Measurements from ENCODE around the gene SLC17A3. TPM values are rescaled to one million over a fixed set of nuclear protein-coding genes. Genes with fewer than 3 reads are reported as not detected.

Gene SLC17A3
- total RNA-seq, 1 donor from 2014 or later, result 0.23 TPM

- no peaks in the 10 kb centered on the region for H3K36me3 Mint-ChIP-seq (ENCODE audit: low read depth, unreplicated experiment)
- TF ChIP-seq CTCF (IDR thresholded peaks at IDR 0.05; ENCODE audit: unreplicated experiment), result no peak
- no peak for DNase-seq (ENCODE audit: low spot score)
- H3K4me1 Mint-ChIP-seq (ENCODE audit: unreplicated experiment), result peaks cover 5% of the 10 kb centered on the region
- no peak overlapping the region for H3K27ac Mint-ChIP-seq (ENCODE audit: unreplicated experiment)
- H3K27me3 Mint-ChIP-seq (ENCODE audit: unreplicated experiment), result no peaks in the 10 kb centered on the region
- no peaks in the 10 kb centered on the region for H3K9me3 Mint-ChIP-seq (ENCODE audit: unreplicated experiment)
- no peak overlapping the region for H3K4me3 Mint-ChIP-seq (ENCODE audit: unreplicated experiment)
Observed at GRCh38 chr6:25821341-25821740, 52.7 kb downstream of the SLC17A3 start.

- peaks cover 2% of the 10 kb centered on the region for H3K27me3 Mint-ChIP-seq (ENCODE audit: unreplicated experiment)
- no peak for DNase-seq (ENCODE audit: low spot score)
- H3K27ac Mint-ChIP-seq (ENCODE audit: unreplicated experiment), result no peak overlapping the region
- H3K4me3 Mint-ChIP-seq (ENCODE audit: unreplicated experiment), result no peak overlapping the region
- no peak for TF ChIP-seq CTCF (IDR thresholded peaks at IDR 0.05; ENCODE audit: unreplicated experiment)
- H3K9me3 Mint-ChIP-seq (ENCODE audit: unreplicated experiment), result no peaks in the 10 kb centered on the region
- H3K4me1 Mint-ChIP-seq (ENCODE audit: unreplicated experiment), result peaks cover 1% of the 10 kb centered on the region
- H3K36me3 Mint-ChIP-seq (ENCODE audit: low read depth, unreplicated experiment), result no peaks in the 10 kb centered on the region
Observed at GRCh38 chr6:25816252-25816651, 57.8 kb downstream of the SLC17A3 start.

GRCh38 chr6:25815194-25815593 is 58.8 kb downstream of the SLC17A3 start:
- no peak overlapping the region for H3K4me3 Mint-ChIP-seq (ENCODE audit: unreplicated experiment)
- TF ChIP-seq CTCF (IDR thresholded peaks at IDR 0.05; ENCODE audit: unreplicated experiment), result no peak
- H3K27ac Mint-ChIP-seq (ENCODE audit: unreplicated experiment), result no peak overlapping the region

GRCh38 chr6:25804804-25805203 is 69.2 kb downstream of the SLC17A3 start:
- Mint-ChIP-seq H3K9me3 (ENCODE audit: unreplicated experiment) (no peaks in the 10 kb centered on the region), H3K4me3 (ENCODE audit: unreplicated experiment) (no peak overlapping the region), H3K4me1 (ENCODE audit: unreplicated experiment) (peaks cover 4% of the 10 kb centered on the region), H3K27me3 (ENCODE audit: unreplicated experiment) (no peaks in the 10 kb centered on the region), H3K36me3 (ENCODE audit: low read depth, unreplicated experiment) (no peaks in the 10 kb centered on the region), H3K27ac (ENCODE audit: unreplicated experiment) (no peak overlapping the region)
- DNase-seq (ENCODE audit: low spot score), result no peak
- TF ChIP-seq CTCF (IDR thresholded peaks at IDR 0.05; ENCODE audit: unreplicated experiment), result no peak

More at GRCh38 chr6:25815194-25815593, 58.8 kb downstream of the SLC17A3 start:
- Mint-ChIP-seq H3K4me1 (ENCODE audit: unreplicated experiment) (no peaks in the 10 kb centered on the region), H3K36me3 (ENCODE audit: low read depth, unreplicated experiment) (no peaks in the 10 kb centered on the region), H3K9me3 (ENCODE audit: unreplicated experiment) (no peaks in the 10 kb centered on the region), H3K27me3 (ENCODE audit: unreplicated experiment) (peaks cover 2% of the 10 kb centered on the region)
- no peak for DNase-seq (ENCODE audit: low spot score)

GRCh38 chr6:25801436-25801835 is 72.6 kb downstream of the SLC17A3 start:
- Mint-ChIP-seq H3K4me3 (ENCODE audit: unreplicated experiment) (no peak overlapping the region), H3K27ac (ENCODE audit: unreplicated experiment) (no peak overlapping the region), H3K4me1 (ENCODE audit: unreplicated experiment) (peaks cover 3% of the 10 kb centered on the region), H3K36me3 (ENCODE audit: low read depth, unreplicated experiment) (no peaks in the 10 kb centered on the region), H3K27me3 (ENCODE audit: unreplicated experiment) (no peaks in the 10 kb centered on the region), H3K9me3 (ENCODE audit: unreplicated experiment) (no peaks in the 10 kb centered on the region)
- TF ChIP-seq CTCF (IDR thresholded peaks at IDR 0.05; ENCODE audit: unreplicated experiment), result no peak
- DNase-seq (ENCODE audit: low spot score), result no peak

Other genes starting within 250 kb of the SLC17A3 start
- 0.85 TPM for gene SCGN, start 222.0 kb downstream of the SLC17A3 start, total RNA-seq (ENCODE audit: unreplicated experiment)
- gene SLC17A4, start 119.5 kb downstream of the SLC17A3 start, total RNA-seq (ENCODE audit: unreplicated experiment), result not detected
- gene SLC17A1, start 42.2 kb downstream of the SLC17A3 start, total RNA-seq (ENCODE audit: unreplicated experiment), result not detected
- not detected for gene SLC17A2, start 56.4 kb upstream of the SLC17A3 start, total RNA-seq (ENCODE audit: unreplicated experiment)
- gene TRIM38, start 88.6 kb upstream of the SLC17A3 start, total RNA-seq (ENCODE audit: unreplicated experiment), result 3.8 TPM
- gene HFE, start 213.2 kb upstream of the SLC17A3 start, total RNA-seq (ENCODE audit: unreplicated experiment), result 1.2 TPM